GM12878 (cell line): ENCODE results near the gene PLEKHG2. TPM values are rescaled to one million over a fixed set of nuclear protein-coding genes. Genes with fewer than 3 reads are reported as not detected.

ENCODE experiments used
- ATAC-seq: fragments of 200-7000 bp; cut with Tn5 transposase; 3 replicates; pipeline ENCODE4 v1.9.1; 2020; ENCODE audit warnings: mild to moderate bottlenecking, moderate library complexity
- BruUV-seq: library from RNA; stranded (reverse); fragments of 400-500 nt; replicated peaks from 2 replicates; lab custom pipeline; 2021; lab: Mats Ljungman, UMichigan
- CTCF ChIA-PET: fragments of 300-600 bp; sonication (Branson Sonifier 250); formaldehyde crosslinking; extraction: SDS; loops from one replicate; lab custom pipeline; 2021; ENCODE audit warnings: inconsistent platforms; lab: Yijun Ruan, JAX
- POLR2A ChIA-PET: fragments of 350-600 bp; formaldehyde crosslinking; extraction: SDS; loops from one replicate; lab custom pipeline; 2021; ENCODE audit warnings: inconsistent platforms; lab: Charles Lee
- RAD21 ChIA-PET: fragments of 300-600 bp; sonication (Branson Sonifier 250); formaldehyde crosslinking; loops from one replicate; lab custom pipeline; 2023; ENCODE audit warnings: antibody characterized with exemption; ENCODE audit not compliant: unreplicated experiment; lab: Charles Lee
- SMC1A ChIA-PET: fragments of 300-600 bp; sonication (Branson Sonifier 250); formaldehyde crosslinking; loops from one replicate; lab custom pipeline; 2023; ENCODE audit not compliant: unreplicated experiment, uncharacterized antibody; lab: Charles Lee
- DNase-seq: peaks from one replicate; pipeline ENCODE4 v3.0.0-alpha.2; 2011; ENCODE audit warnings: low read depth, low spot score
- FAIRE-seq: peaks from 3 replicates; lab custom pipeline; 2011; peaks lifted over from hg19 to GRCh38; lab: Jason Lieb, UNC
- H2AFZ ChIP-seq: 2 replicates; pipeline ENCODE4 v1.6.0; 2011; ENCODE audit warnings: low read depth, low read length, control low read depth; ENCODE audit not compliant: control insufficient read depth
- H3K27ac ChIP-seq: 2 replicates; pipeline ENCODE4 v1.5.1; 2011; ENCODE audit warnings: control low read depth; ENCODE audit not compliant: control insufficient read depth, insufficient read depth
- H3K27me3 ChIP-seq, 2 experiments: replicated peaks in 1 of 2; 2 replicates each; pipeline versions ENCODE4 v1.6.0 to v1.6.1; 2011; ENCODE audit warnings: low read length in 1 of 2; ENCODE audit not compliant: control insufficient read depth in 2 of 2, insufficient read depth in 2 of 2
- H3K36me3 ChIP-seq, 2 experiments: 2 replicates each; pipeline ENCODE4 v1.5.1; 2011; ENCODE audit warnings: low read length in 1 of 2; ENCODE audit not compliant: control insufficient read depth in 2 of 2, insufficient read depth in 2 of 2
- H3K4me1 ChIP-seq: 2 replicates; pipeline ENCODE4 v1.6.1; 2011; ENCODE audit warnings: mild to moderate bottlenecking, low read length, moderate library complexity, mixed read lengths; ENCODE audit not compliant: control insufficient read depth, insufficient read depth
- H3K4me2 ChIP-seq: 2 replicates; pipeline ENCODE4 v1.6.0; 2011; ENCODE audit warnings: control low read depth; ENCODE audit not compliant: control insufficient read depth, insufficient read depth
- H3K4me3 ChIP-seq: fragments of 200-600 bp; sonication (generic); 2 replicates; pipeline ENCODE4 v1.5.1; 2016
- H3K79me2 ChIP-seq: 2 replicates; pipeline ENCODE4 v1.6.0; 2011; ENCODE audit warnings: low read length; ENCODE audit not compliant: control insufficient read depth, insufficient read depth
- H3K9ac ChIP-seq: 2 replicates; pipeline ENCODE4 v1.8.0; 2011; ENCODE audit warnings: low read length, control low read depth, mixed read lengths; ENCODE audit not compliant: control insufficient read depth, insufficient read depth
- H3K9me3 ChIP-seq: replicated peaks from 3 replicates; pipeline ENCODE4 v1.5.1; 2011; ENCODE audit warnings: mild to moderate bottlenecking, low read length; ENCODE audit not compliant: control insufficient read depth, insufficient read depth
- H4K20me1 ChIP-seq: 2 replicates; pipeline ENCODE4 v1.6.0; 2011; ENCODE audit not compliant: control insufficient read depth, insufficient read depth
- BCLAF1 ChIP-seq: fragments of 450-650 bp; IDR thresholded peaks from 2 replicates; pipeline ENCODE4 v1.6.1; 2017; ENCODE audit warnings: antibody characterized with exemption, mild to moderate bottlenecking, moderate library complexity
- BRCA1 ChIP-seq: IDR thresholded peaks from 2 replicates; pipeline ENCODE4 v1.6.1; 2011; ENCODE audit warnings: low read depth, low read length, improper control_type of control experiment
- EP300 ChIP-seq, 2 experiments: fragments of 150-350 bp in 1 of 2; IDR thresholded peaks; 2 replicates each; pipeline ENCODE4 v1.6.1; 2011 to 2012; ENCODE audit warnings: low read depth in 2 of 2, low read length in 2 of 2, borderline replicate concordance in 1 of 2, improper control_type of control experiment in 1 of 2, inconsistent platforms in 1 of 2; ENCODE audit not compliant: control insufficient read depth in 1 of 2
- FOXK2 ChIP-seq: fragments of 450-650 bp; IDR thresholded peaks from 2 replicates; pipeline ENCODE4 v1.6.1; 2017; ENCODE audit warnings: mild to moderate bottlenecking, moderate library complexity
- HDAC6 ChIP-seq: fragments of 200-600 bp; sonication (generic); IDR thresholded peaks from one replicate; pipeline ENCODE4 v1.8.0; 2017; ENCODE audit warnings: antibody characterized with exemption; ENCODE audit not compliant: unreplicated experiment
- IRF4 ChIP-seq: IDR thresholded peaks from 2 replicates; pipeline ENCODE4 v1.6.1; 2011; ENCODE audit warnings: low read depth, low read length
- NBN ChIP-seq: fragments of 450-650 bp; IDR thresholded peaks from 2 replicates; pipeline ENCODE4 v1.6.1; 2016
- NFYA ChIP-seq: IDR thresholded peaks from 2 replicates; pipeline ENCODE4 v1.6.1; 2011; ENCODE audit warnings: low read depth, mild to moderate bottlenecking, low read length, improper control_type of control experiment, borderline replicate concordance
- NFYB ChIP-seq: IDR thresholded peaks from 2 replicates; pipeline ENCODE4 v1.6.1; 2011; ENCODE audit warnings: low read depth, mild to moderate bottlenecking, low read length, improper control_type of control experiment, moderate library complexity; ENCODE audit not compliant: insufficient read depth
- PAX5 ChIP-seq: IDR thresholded peaks from 2 replicates; pipeline ENCODE4 v1.6.1; 2011; ENCODE audit warnings: low read depth, low read length, borderline replicate concordance
- PML ChIP-seq: IDR thresholded peaks from 2 replicates; pipeline ENCODE4 v1.6.1; 2012; ENCODE audit warnings: low read length, inconsistent platforms
- RBBP5 ChIP-seq: fragments of 200-600 bp; sonication (generic); conservative IDR thresholded peaks from 2 replicates; pipeline ENCODE4 v1.6.1; 2016
- ZBTB40 ChIP-seq: fragments of 450-650 bp; IDR thresholded peaks from 2 replicates; pipeline ENCODE4 v1.6.1; 2016; ENCODE audit warnings: mild to moderate bottlenecking, moderate library complexity, borderline replicate concordance
- WGBS: methylation state at CpG from one replicate; pipeline ENCODE4 v1.1.6; 2016; ENCODE audit warnings: low lambda C conversion rate; ENCODE audit not compliant: insufficient replicate concordance, insufficient coverage; ENCODE audit errors: missing lambda C conversion rate; 5-methylcytosine and 5-hydroxymethylcytosine counted together
- in situ Hi-C: fragments of 300-500 bp; cut with MboI; formaldehyde crosslinking; loops from 9 replicates; pipeline ENCODE4 v1.14.3; 2018; ENCODE audit warnings: mixed read lengths
- intact Hi-C: fragments of 100-400 bp; cut with micrococcal nuclease; formaldehyde crosslinking; loops from one replicate; pipeline ENCODE4 v1.14.2; 2022; ENCODE audit not compliant: unreplicated experiment
- polyA plus RNA-seq, 11 experiments: library from polyadenylated mRNA; depleted of rRNA in 4 of 11; unstranded in 6 of 11; stranded (reverse) in 5 of 11; fragments of >200 nt; fragmentation: Nextera tagmentation in 4 of 11; fragmentation: Illumina TruSeq in 1 of 11; extraction: Ambion mirVana in 4 of 11; extraction: Trizol in 1 of 11; gene quantifications; 1 replicate in 1 of 11; 2 replicates in 10 of 11; pipeline versions ENCODE4 v1.2.1 to v1.2.3, GENCODE V29; 2011 to 2016; ENCODE audit warnings: inconsistent platforms in 2 of 11, missing spikeins in 2 of 11, low read depth in 1 of 11
- total RNA-seq, 4 experiments: library from RNA; depleted of rRNA in 3 of 4; stranded (reverse); fragments of >200 nt in 3 of 4; fragmentation: Illumina TruSeq in 1 of 4; extraction: Trizol in 1 of 4; gene quantifications; 2 replicates each; pipeline versions ENCODE4 v1.2.1 to v1.2.3, GENCODE V29; 2013 to 2021

The PLEKHG2 gene
- total and polyA plus RNA-seq, 10 of the 15 experiments (the other 5 are each of a cell fraction or from before 2014, with no cell fraction given) = 3.0 to 62.5 (median 17.2) TPM

DNA sequence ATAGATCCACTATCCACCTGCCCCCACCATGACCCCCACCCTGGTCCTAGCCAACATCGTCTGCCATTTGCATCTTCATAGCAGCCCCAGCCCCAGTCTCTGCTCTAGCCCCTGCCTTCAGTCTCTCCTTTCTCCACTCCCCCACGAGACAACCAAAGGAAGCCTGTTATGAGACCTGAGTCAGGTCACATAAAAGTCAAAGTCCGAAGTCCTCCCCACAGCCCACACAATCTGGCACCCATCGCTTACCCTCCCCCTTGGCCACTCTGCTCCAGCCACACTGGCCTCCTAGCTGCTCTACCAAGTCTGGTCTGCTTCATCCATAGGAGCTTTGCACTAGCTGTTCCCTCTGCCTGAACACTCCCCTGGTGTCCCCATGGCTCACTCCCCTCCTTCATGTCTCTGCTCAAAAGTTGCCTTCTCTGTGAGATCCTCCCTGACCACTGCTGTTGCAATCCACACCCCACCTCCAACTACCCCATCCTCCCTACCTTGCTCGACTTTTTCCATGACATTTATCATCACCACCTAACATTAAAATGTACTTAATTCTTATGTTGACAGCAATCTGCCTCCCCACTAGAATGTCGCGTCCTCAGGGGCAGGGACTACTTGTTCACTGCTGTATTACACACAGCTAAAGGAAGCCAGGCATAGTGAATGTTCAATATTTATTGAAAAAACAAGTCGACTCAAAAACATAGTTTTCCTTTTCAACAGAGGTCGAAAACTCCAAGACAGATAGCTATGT lies 1.2 kb upstream of the PLEKHG2 start:
- POLR2A ChIA-PET = interaction anchor here (1.0 to 2.3 kb wide), 8 partner anchors 8 to 76 kb away, joined by 4 to 40 read pairs (median 6); partner anchors contain the start of genes GMFG, MED29, PAF1 and RPS16
- no peaks in the 10 kb centered on the region for H3K27me3 ChIP-seq
- ATAC-seq (peak; percentile 4), FAIRE-seq (no peak), DNase-seq (no peak)
- no TSS peak for BruUV-seq
- H2AFZ ChIP-seq = no peak overlapping the region
- RAD21 ChIA-PET = interaction anchor here (0.6 to 2.3 kb wide), 16 partner anchors 12 to 289 kb away, joined by 3 to 159 read pairs (median 4); partner anchors contain the start of genes EID2B, GMFG, MED29 and PAF1
- 12% methylated on average over 9 of the region's 9 CpGs for WGBS
- no peaks in the 10 kb centered on the region for H4K20me1 ChIP-seq
- peak overlapping the region; percentile 77 for H3K4me2 ChIP-seq
- SMC1A ChIA-PET = interaction anchor here (1.0 to 2.3 kb wide), 12 partner anchors 13 to 289 kb away, joined by 3 to 146 read pairs (median 4); partner anchors contain the start of genes EID2B, MED29, PAF1 and RPS16
- H3K9ac ChIP-seq = peak overlapping the region; percentile 80
- H3K4me3 ChIP-seq = peak overlapping the region; percentile 49; the same call in 1 of the 2 replicates
- in situ Hi-C loops = loop anchor here (5.0 kb wide), 1 partner anchor 289 kb away; no protein-coding TSS in a partner anchor
- intact Hi-C loops = loop anchor here (5.0 to 10.0 kb wide), 3 partner anchors 124 to 379 kb away; partner anchors contain the start of genes EID2B and FBXO27
- CTCF ChIA-PET = interaction anchor here (0.7 to 2.3 kb wide), 23 partner anchors 9 to 302 kb away, joined by 3 to 218 read pairs (median 4); partner anchors contain the start of genes DLL3, EID2B, GMFG and MED29
- no peaks in the 10 kb centered on the region for H3K9me3 ChIP-seq
- peak overlapping the region; percentile 100 for H3K27ac ChIP-seq
- peaks cover 2 to 6% of the 10 kb centered on the region in 2 experiments; a peak in 2 of 4 replicates for H3K36me3 ChIP-seq
- peaks cover 15% of the 10 kb centered on the region for H3K4me1 ChIP-seq
- H3K79me2 ChIP-seq = peaks cover 64% of the 10 kb centered on the region
- TF ChIP-seq IRF4 (0 out of 2 replicates have a peak, but pooled peaks have one; percentile 13), BCLAF1 (no peak), FOXK2 (no peak), HDAC6 (no peak), NBN (peak; percentile 68), PAX5 (no peak), EP300 (IDR thresholded peaks at IDR 0.05; ENCODE audit: borderline replicate concordance in 1 of 2, control insufficient read depth in 1 of 2, low read depth in 2 of 2, low read length in 2 of 2) (peak; percentile 29 to 62; a peak in 3 of 4 replicates), RBBP5 (no peak), NFYB (no peak), PML (no peak), ZBTB40 (no peak), NFYA (no peak), BRCA1 (no peak)
